Posterior cingulate gyrus (tissue), 11 donors: ENCODE results near the gene ZBTB7C.

Experiments used
- DNase-seq, 10 donors: peaks; one replicate each; pipeline versions ENCODE4 v3.0.0 to v3.0.0-alpha.2; 2020 to 2021; ENCODE audit warnings: mixed read lengths in 3 of 10
- intact Hi-C: fragments of 100-400 bp; cut with DNase I; formaldehyde crosslinking; loops from one replicate; pipeline ENCODE4 v1.15.1; 2023

The ZBTB7C gene

GRCh38 chr18:48116017-48116416 is 293.2 kb downstream of the ZBTB7C start:
- no peak for DNase-seq
- intact Hi-C loops = no loop called here

- intact Hi-C loops = no loop called here
- DNase-seq = no peak
Measured at GRCh38 chr18:48113691-48114090, 295.5 kb downstream of the ZBTB7C start.

GRCh38 chr18:48111587-48111986 is 297.6 kb downstream of the ZBTB7C start:
- intact Hi-C loops = no loop called here
- no peak for DNase-seq

GRCh38 chr18:48110797-48111196 is 298.4 kb downstream of the ZBTB7C start:
- intact Hi-C loops = no loop called here
- no peak for DNase-seq

- DNase-seq = no peak
- intact Hi-C loops = no loop called here
Measured at GRCh38 chr18:48109961-48110493, 299.2 kb downstream of the ZBTB7C start.

- DNase-seq = no peak
Measured at GRCh38 chr18:48108136-48108535, 301.0 kb downstream of the ZBTB7C start.

GRCh38 chr18:48106976-48107781 is 302.0 kb downstream of the ZBTB7C start:
- DNase-seq = no peak
- intact Hi-C loops = no loop called here

More at GRCh38 chr18:48108136-48108535, 301.0 kb downstream of the ZBTB7C start:
- intact Hi-C loops = no loop called here

- DNase-seq = no peak
- intact Hi-C loops = no loop called here
Measured at GRCh38 chr18:48106498-48106897, 302.7 kb downstream of the ZBTB7C start.

- no peak for DNase-seq
- intact Hi-C loops = no loop called here
Measured at GRCh38 chr18:48105317-48105716, 303.9 kb downstream of the ZBTB7C start.

GRCh38 chr18:48104705-48105104 is 304.5 kb downstream of the ZBTB7C start:
- DNase-seq = no peak
- intact Hi-C loops = no loop called here

- no peak for DNase-seq
- intact Hi-C loops = no loop called here
Measured at GRCh38 chr18:48100651-48101165, 308.5 kb downstream of the ZBTB7C start.

GRCh38 chr18:48100165-48100575 is 309.0 kb downstream of the ZBTB7C start:
- intact Hi-C loops = no loop called here
- DNase-seq = no peak

- no peak for DNase-seq
- intact Hi-C loops = no loop called here
Measured at GRCh38 chr18:48099481-48100164, 309.6 kb downstream of the ZBTB7C start.

GRCh38 chr18:48098538-48098937 is 310.6 kb downstream of the ZBTB7C start:
- DNase-seq = no peak
- intact Hi-C loops = no loop called here

- no peak for DNase-seq
Measured at GRCh38 chr18:48098007-48098406, 311.2 kb downstream of the ZBTB7C start.

GRCh38 chr18:48095726-48096125 is 313.5 kb downstream of the ZBTB7C start:
- intact Hi-C loops = no loop called here
- no peak for DNase-seq

More at GRCh38 chr18:48098007-48098406, 311.2 kb downstream of the ZBTB7C start:
- intact Hi-C loops = no loop called here

GRCh38 chr18:48093104-48093503 is 316.1 kb downstream of the ZBTB7C start:
- peak in 1 of 10 donors; percentile 68 for DNase-seq
- intact Hi-C loops = no loop called here

GRCh38 chr18:48091869-48092497 is 317.2 kb downstream of the ZBTB7C start:
- intact Hi-C loops = no loop called here
- peak in 1 of 10 donors; percentile 8 for DNase-seq

- intact Hi-C loops = no loop called here
- no peak for DNase-seq
Measured at GRCh38 chr18:48090702-48091101, 318.5 kb downstream of the ZBTB7C start.

GRCh38 chr18:48090021-48090420 is 319.2 kb downstream of the ZBTB7C start:
- intact Hi-C loops = no loop called here
- DNase-seq = no peak
